Mesenchymal stem cell (in vitro differentiated cells and primary cell): ENCODE measurements around the gene TNIP3.
A peak's percentile ranks its signal among the peaks of the same experiment; 100 is the strongest.

Source experiments
- DNase-seq: peaks from one replicate; pipeline ENCODE4 v3.0.0-alpha.2; 2013
- H2AFZ ChIP-seq: one replicate; pipeline ENCODE4 v1.6.1; 2013; ENCODE audit warnings: low read depth, mild to moderate bottlenecking, control low read depth, inconsistent platforms, low read length, moderate library complexity
- H2AK5ac ChIP-seq: 2 replicates; pipeline ENCODE4 v1.6.1; 2013; ENCODE audit warnings: low read length, moderate library complexity, mild to moderate bottlenecking, inconsistent platforms; ENCODE audit not compliant: severe bottlenecking
- H2BK120ac ChIP-seq: one replicate; pipeline ENCODE4 v1.6.1; 2013; ENCODE audit warnings: low read depth, mild to moderate bottlenecking, inconsistent platforms, low read length, moderate library complexity
- H2BK12ac ChIP-seq, 2 experiments: one replicate each; pipeline ENCODE4 v1.6.1; 2013; ENCODE audit warnings: inconsistent platforms in 2 of 2, low read length in 2 of 2, mild to moderate bottlenecking in 2 of 2, moderate library complexity in 2 of 2, control low read depth in 1 of 2
- H2BK15ac ChIP-seq: one replicate; pipeline ENCODE4 v1.6.1; 2013; ENCODE audit warnings: mild to moderate bottlenecking, low read depth, inconsistent platforms; ENCODE audit not compliant: poor library complexity, severe bottlenecking
- H2BK5ac ChIP-seq: 2 replicates; pipeline ENCODE4 v1.6.1; 2013; ENCODE audit warnings: low read depth, mild to moderate bottlenecking, low read length, control low read depth, inconsistent platforms; ENCODE audit not compliant: poor library complexity, severe bottlenecking
- H3K14ac ChIP-seq, 2 experiments: one replicate each; pipeline ENCODE4 v1.6.1; 2013; ENCODE audit warnings: inconsistent platforms in 2 of 2, low read length in 2 of 2, control low read depth in 1 of 2, mild to moderate bottlenecking in 1 of 2, moderate library complexity in 1 of 2
- H3K18ac ChIP-seq, 2 experiments: one replicate each; pipeline ENCODE4 v1.6.1; 2013; ENCODE audit warnings: inconsistent platforms in 2 of 2, low read length in 2 of 2, control low read depth in 1 of 2, low read depth in 1 of 2, mild to moderate bottlenecking in 1 of 2
- H3K23ac ChIP-seq, 2 experiments: one replicate each; pipeline ENCODE4 v1.6.1; 2013; ENCODE audit warnings: inconsistent platforms in 2 of 2, low read length in 2 of 2, mild to moderate bottlenecking in 2 of 2, moderate library complexity in 2 of 2, control low read depth in 1 of 2
- H3K27ac ChIP-seq: 2 replicates; pipeline ENCODE4 v1.5.1; 2013; ENCODE audit warnings: mild to moderate bottlenecking, moderate library complexity, low read length, control low read depth, inconsistent platforms; ENCODE audit not compliant: poor library complexity, severe bottlenecking
- H3K27me3 ChIP-seq, 2 experiments: 2 replicates each; pipeline versions ENCODE4 v1.6.1 to v1.7.0; 2013; ENCODE audit warnings: low read length in 2 of 2, mild to moderate bottlenecking in 2 of 2, moderate library complexity in 2 of 2, control low read depth in 1 of 2, inconsistent platforms in 1 of 2; ENCODE audit not compliant: control insufficient read depth in 1 of 2, insufficient read depth in 1 of 2
- H3K36me3 ChIP-seq, 2 experiments: 2 replicates each; pipeline versions ENCODE4 v1.6.1 to v1.7.0; 2013; ENCODE audit warnings: low read length in 2 of 2, control low read depth in 1 of 2, inconsistent platforms in 1 of 2, low read depth in 1 of 2, mild to moderate bottlenecking in 1 of 2; ENCODE audit not compliant: insufficient read depth in 2 of 2, control insufficient read depth in 1 of 2
- H3K4ac ChIP-seq, 2 experiments: one replicate each; pipeline ENCODE4 v1.6.1; 2013; ENCODE audit warnings: inconsistent platforms in 2 of 2, low read length in 2 of 2, mild to moderate bottlenecking in 2 of 2, moderate library complexity in 2 of 2, control low read depth in 1 of 2, low read depth in 1 of 2
- H3K4me1 ChIP-seq: 2 replicates; pipeline ENCODE4 v1.6.1; 2013; ENCODE audit warnings: low read depth, low read length, control low read depth; ENCODE audit not compliant: control insufficient read depth, insufficient read depth
- H3K4me2 ChIP-seq: 2 replicates; pipeline ENCODE4 v1.6.1; 2013; ENCODE audit warnings: low read length, mild to moderate bottlenecking, inconsistent platforms; ENCODE audit not compliant: poor library complexity, severe bottlenecking
- H3K4me3 ChIP-seq, 2 experiments: 2 replicates each; pipeline versions ENCODE4 v1.5.1 to v1.7.0; 2013; ENCODE audit warnings: low read length in 2 of 2, mild to moderate bottlenecking in 2 of 2, control low read depth in 1 of 2, low read depth in 1 of 2; ENCODE audit not compliant: insufficient read depth in 1 of 2
- H3K79me1 ChIP-seq: replicated peaks from 2 replicates; pipeline ENCODE4 v1.6.1; 2013; ENCODE audit warnings: mild to moderate bottlenecking, control low read depth, low read length, inconsistent platforms; ENCODE audit not compliant: poor library complexity, severe bottlenecking
- H3K9ac ChIP-seq: 2 replicates; pipeline ENCODE4 v1.7.0; 2013; ENCODE audit warnings: mild to moderate bottlenecking, low read length, moderate library complexity
- H3K9me3 ChIP-seq: 2 replicates; pipeline ENCODE4 v1.7.0; 2013; ENCODE audit warnings: mild to moderate bottlenecking, low read length; ENCODE audit not compliant: control insufficient read depth
- H4K8ac ChIP-seq: one replicate; pipeline ENCODE4 v1.6.1; 2013; ENCODE audit warnings: inconsistent platforms, mild to moderate bottlenecking, low read length, moderate library complexity
- H4K91ac ChIP-seq: one replicate; pipeline ENCODE4 v1.6.1; 2013; ENCODE audit warnings: mild to moderate bottlenecking, low read length, inconsistent platforms
- WGBS: methylation state at CpG from one replicate; pipeline ENCODE4 v1.1.7; 2013; ENCODE audit warnings: mixed read lengths; 5-methylcytosine and 5-hydroxymethylcytosine counted together

TNIP3 gene

DNA sequence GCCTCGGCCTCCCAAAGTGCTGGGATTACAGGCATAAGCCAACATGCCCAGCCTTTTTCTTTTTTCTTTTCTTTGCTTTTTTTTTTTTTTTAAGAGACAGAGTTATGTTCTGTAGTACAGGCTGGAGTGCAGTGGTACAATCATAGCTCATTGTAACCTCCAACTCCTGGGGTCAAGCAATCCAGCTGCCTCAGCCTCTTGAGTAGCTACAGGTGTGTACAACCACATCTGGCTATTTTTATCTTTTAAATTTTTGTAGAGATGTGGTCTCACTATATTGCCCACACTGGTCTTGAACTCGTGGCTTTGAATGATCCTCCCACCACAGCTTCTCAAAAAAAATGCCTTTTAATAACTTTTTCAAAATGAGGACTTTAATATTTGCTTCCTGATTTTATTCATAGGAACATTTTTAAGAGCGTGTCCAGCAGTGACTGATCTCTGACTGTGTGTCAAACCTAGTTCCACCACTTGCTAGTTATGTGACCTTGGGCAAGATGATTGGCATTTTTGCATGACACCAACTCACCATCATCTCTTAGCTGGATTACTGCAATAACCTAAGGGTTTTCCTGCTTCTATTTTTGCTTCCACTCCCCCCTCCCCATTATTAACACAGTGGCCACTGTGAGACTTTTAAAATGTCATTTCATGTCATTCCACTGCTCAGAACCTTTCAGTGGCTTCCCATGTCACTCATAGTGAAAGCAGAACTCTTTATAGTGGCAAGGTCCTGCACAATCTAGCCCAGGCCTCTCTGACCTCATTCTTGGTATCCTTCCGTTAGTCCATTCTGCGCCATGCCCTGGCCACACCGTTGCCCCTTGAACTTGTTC, 4.5 kb upstream of the TNIP3 start:
- Histone ChIP-seq H3K4me2 (no peak overlapping the region), H2BK120ac (no peak overlapping the region)
- WGBS = 94% methylated on average over 6 of the region's 6 CpGs

GRCh38 chr4:121166976-121167375, 2.9 kb upstream of the TNIP3 start:
- no peak overlapping the region for H3K23ac ChIP-seq
- no peak overlapping the region for H3K4me2 ChIP-seq
- no peaks in the 10 kb centered on the region for H3K4me1 ChIP-seq
- H3K36me3 ChIP-seq = no peaks in the 10 kb centered on the region
- H3K4ac ChIP-seq = no peak overlapping the region
- no peak overlapping the region for H3K4me3 ChIP-seq
- H3K79me1 ChIP-seq = no peaks in the 10 kb centered on the region
- no peak overlapping the region for H2AFZ ChIP-seq
- DNase-seq = no peak
- no peak overlapping the region for H4K8ac ChIP-seq
- no peak overlapping the region for H3K9ac ChIP-seq
- no peaks in the 10 kb centered on the region for H3K9me3 ChIP-seq
- H3K14ac ChIP-seq = no peak overlapping the region
- H3K27me3 ChIP-seq = no peaks in the 10 kb centered on the region
- H3K27ac ChIP-seq = no peak overlapping the region
- no peak overlapping the region for H2BK15ac ChIP-seq
- H2BK5ac ChIP-seq = no peak overlapping the region
- no peak overlapping the region for H3K18ac ChIP-seq
- H2BK120ac ChIP-seq = no peak overlapping the region
- no peak overlapping the region for H2BK12ac ChIP-seq
- H2AK5ac ChIP-seq = no peak overlapping the region
- no peak overlapping the region for H4K91ac ChIP-seq

More for the DNA sequence above, 4.5 kb upstream of the TNIP3 start:
- H3K27me3 ChIP-seq = no peaks in the 10 kb centered on the region
- no peak overlapping the region for H3K4ac ChIP-seq
- no peak overlapping the region for H2BK15ac ChIP-seq
- no peak overlapping the region for H3K14ac ChIP-seq
- DNase-seq = no peak
- H3K23ac ChIP-seq = no peak overlapping the region
- no peak overlapping the region for H3K18ac ChIP-seq
- no peak overlapping the region for H3K4me3 ChIP-seq
- H4K91ac ChIP-seq = no peak overlapping the region
- no peak overlapping the region for H3K9ac ChIP-seq
- no peak overlapping the region for H2AK5ac ChIP-seq
- no peak overlapping the region for H2AFZ ChIP-seq
- H3K27ac ChIP-seq = no peak overlapping the region
- H3K79me1 ChIP-seq = no peaks in the 10 kb centered on the region
- H2BK5ac ChIP-seq = no peak overlapping the region
- H4K8ac ChIP-seq = no peak overlapping the region
- no peak overlapping the region for H2BK12ac ChIP-seq
- no peaks in the 10 kb centered on the region for H3K9me3 ChIP-seq
- no peaks in the 10 kb centered on the region for H3K4me1 ChIP-seq
- no peaks in the 10 kb centered on the region for H3K36me3 ChIP-seq

DNA sequence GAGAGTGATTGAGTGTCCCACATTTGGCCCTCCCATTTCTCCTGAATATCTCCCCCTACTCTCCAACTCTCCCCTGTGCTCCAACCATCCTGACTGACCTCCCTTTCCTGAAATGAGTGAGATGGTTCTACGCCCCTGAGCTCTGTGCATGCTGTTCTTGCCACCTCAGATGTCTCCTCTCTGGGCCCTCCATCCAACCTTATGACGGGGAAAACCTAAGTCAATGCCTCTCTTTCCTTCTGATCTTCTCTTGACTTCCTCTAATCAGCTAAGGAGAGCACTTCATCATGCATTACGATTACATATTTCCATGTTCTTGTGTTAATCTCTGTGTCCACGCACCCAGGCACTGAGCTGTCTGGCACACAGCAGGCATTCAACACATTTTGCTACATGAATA, 1.1 kb upstream of the TNIP3 start:
- Histone ChIP-seq H3K4me1 (no peaks in the 10 kb centered on the region), H3K36me3 (no peaks in the 10 kb centered on the region), H2BK120ac (no peak overlapping the region), H3K14ac (no peak overlapping the region), H2BK12ac (no peak overlapping the region), H3K27me3 (no peaks in the 10 kb centered on the region), H3K4me3 (no peak overlapping the region), H3K79me1 (no peaks in the 10 kb centered on the region), H4K8ac (no peak overlapping the region), H3K9ac (no peak overlapping the region), H4K91ac (no peak overlapping the region), H3K18ac (no peak overlapping the region), H2AK5ac (no peak overlapping the region), H2BK5ac (no peak overlapping the region), H3K4ac (no peak overlapping the region), H3K23ac (no peak overlapping the region), H2AFZ (no peak overlapping the region), H2BK15ac (no peak overlapping the region), H3K4me2 (no peak overlapping the region), H3K27ac (no peak overlapping the region), H3K9me3 (no peaks in the 10 kb centered on the region)
- no peak for DNase-seq
- WGBS = 86% methylated on average over 4 of the region's 4 CpGs

- Histone ChIP-seq H2BK120ac (no peak overlapping the region), H2AK5ac (no peak overlapping the region), H3K27me3 (no peaks in the 10 kb centered on the region), H2AFZ (peak overlapping the region; percentile 67), H3K36me3 (no peaks in the 10 kb centered on the region), H4K8ac (no peak overlapping the region), H3K14ac (no peak overlapping the region), H3K4ac (peak overlapping the region in 1 of 2 experiments; percentile 59), H2BK12ac (peak overlapping the region in 1 of 2 experiments; percentile 63), H3K18ac (peak overlapping the region in 1 of 2 experiments; percentile 84), H3K9ac (peak overlapping the region; percentile 85), H3K27ac (no peak overlapping the region), H3K4me2 (peak overlapping the region; percentile 81), H2BK15ac (no peak overlapping the region), H3K9me3 (no peaks in the 10 kb centered on the region), H3K4me3 (peak overlapping the region; percentile 57 to 83), H3K79me1 (no peaks in the 10 kb centered on the region), H3K4me1 (no peaks in the 10 kb centered on the region), H4K91ac (no peak overlapping the region), H2BK5ac (no peak overlapping the region), H3K23ac (no peak overlapping the region)
- DNase-seq = peak; percentile 54
- 2% methylated on average over 32 of the region's 32 CpGs for WGBS
These were observed 7.0 kb downstream of the TNIP3 start for GRCh38 chr4:121156822-121157769.
